Fibroblast of gingiva (primary cell): ENCODE results near the gene DPP3.

Source experiments
- DNase-seq: peaks from one replicate; pipeline ENCODE4 v3.0.0-alpha.2; 2011; ENCODE audit warnings: low read depth

Gene DPP3

GRCh38 chr11:66484806-66485380 lies 4.7 kb downstream of the DPP3 start:
- no peak for DNase-seq

GRCh38 chr11:66488957-66489356 lies 8.7 kb downstream of the DPP3 start:
- DNase-seq = no peak

GRCh38 chr11:66489636-66490035 lies 9.4 kb downstream of the DPP3 start:
- no peak for DNase-seq

GRCh38 chr11:66491315-66491935 lies 11.2 kb downstream of the DPP3 start:
- no peak for DNase-seq

GRCh38 chr11:66492161-66492865 lies 12.1 kb downstream of the DPP3 start:
- DNase-seq = no peak

- no peak for DNase-seq
Observed at GRCh38 chr11:66493130-66493529, 12.9 kb downstream of the DPP3 start.

- DNase-seq = no peak
Observed at GRCh38 chr11:66494458-66494857, 14.2 kb downstream of the DPP3 start.

- DNase-seq = no peak
Observed at GRCh38 chr11:66494935-66495334, 14.7 kb downstream of the DPP3 start.

GRCh38 chr11:66495401-66495854 lies 15.2 kb downstream of the DPP3 start:
- no peak for DNase-seq

GRCh38 chr11:66497206-66497605 lies 17.0 kb downstream of the DPP3 start:
- DNase-seq = no peak

- DNase-seq = no peak
Observed at GRCh38 chr11:66498506-66498905, 18.3 kb downstream of the DPP3 start.

GRCh38 chr11:66505276-66505816 lies 25.1 kb downstream of the DPP3 start:
- no peak for DNase-seq

- DNase-seq = no peak
Observed at GRCh38 chr11:66509131-66509561, 28.9 kb downstream of the DPP3 start.

- DNase-seq = peak; percentile 68
Observed at GRCh38 chr11:66510271-66510989, 30.2 kb downstream of the DPP3 start, which contains the start of gene BBS1. Gene BBS1, plus strand, starts transcription at chr11:66510635. Its CDS starts 25 bp downstream, at chr11:66510660.

- DNase-seq = no peak
Observed at GRCh38 chr11:66510990-66511339, 30.7 kb downstream of the DPP3 start.

- DNase-seq = no peak
Observed at GRCh38 chr11:66523611-66524010, 43.4 kb downstream of the DPP3 start.

GRCh38 chr11:66524304-66525040 lies 44.2 kb downstream of the DPP3 start:
- DNase-seq = no peak

- DNase-seq = no peak
Observed at GRCh38 chr11:66529069-66529468, 48.8 kb downstream of the DPP3 start.

- no peak for DNase-seq
Observed at GRCh38 chr11:66529655-66530054, 49.4 kb downstream of the DPP3 start.

GRCh38 chr11:66530927-66531709 lies 50.9 kb downstream of the DPP3 start:
- DNase-seq = no peak

GRCh38 chr11:66531841-66532240 lies 51.6 kb downstream of the DPP3 start:
- no peak for DNase-seq
